ENCODE results near the gene SH3BGRL3.
A peak's percentile ranks its signal among the peaks of the same experiment; 100 is the strongest.
"Not testable (repeated sequence)": the region's sequence is repeated elsewhere in the genome, so short reads cannot be mapped to it uniquely, and the experiment has no call there.

The SH3BGRL3 gene

GRCh38 chr1:26279456-26280332 is at the start of gene SH3BGRL3:
Gene SH3BGRL3, plus strand, starts transcription at chr1:26280086. Its CDS starts 70 bp downstream, at chr1:26280156.
- DNase-seq: peak; percentile 73

DNA sequence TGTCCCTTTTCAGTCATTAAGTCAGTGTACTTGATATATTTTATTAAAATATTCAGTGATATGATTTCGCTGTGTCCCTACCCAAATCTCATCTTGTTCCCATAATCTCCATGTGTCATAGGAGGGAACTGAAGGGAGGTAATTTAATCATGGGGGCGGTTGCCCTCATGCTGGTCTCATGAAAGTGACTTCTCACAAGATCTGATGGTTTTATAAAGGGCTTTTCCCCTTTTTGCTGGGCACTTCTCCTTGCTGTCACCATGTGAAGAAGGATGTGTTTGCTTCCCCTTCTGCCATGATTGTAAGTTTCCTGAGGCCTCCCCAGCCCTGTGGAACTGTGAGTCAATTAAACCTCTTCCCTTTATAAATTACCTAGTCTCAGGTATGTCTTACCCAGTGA is 49.2 kb upstream of the SH3BGRL3 start:
- DNase-seq: not testable (repeated sequence)

- DNase-seq: peak; percentile 98
These were observed 45.8 kb upstream of the SH3BGRL3 start, which contains the start of gene CEP85 for GRCh38 chr1:26233903-26234643. Gene CEP85, plus strand, starts transcription at chr1:26234200. Its CDS starts 5,584 bp downstream, at chr1:26239784.

DNA sequence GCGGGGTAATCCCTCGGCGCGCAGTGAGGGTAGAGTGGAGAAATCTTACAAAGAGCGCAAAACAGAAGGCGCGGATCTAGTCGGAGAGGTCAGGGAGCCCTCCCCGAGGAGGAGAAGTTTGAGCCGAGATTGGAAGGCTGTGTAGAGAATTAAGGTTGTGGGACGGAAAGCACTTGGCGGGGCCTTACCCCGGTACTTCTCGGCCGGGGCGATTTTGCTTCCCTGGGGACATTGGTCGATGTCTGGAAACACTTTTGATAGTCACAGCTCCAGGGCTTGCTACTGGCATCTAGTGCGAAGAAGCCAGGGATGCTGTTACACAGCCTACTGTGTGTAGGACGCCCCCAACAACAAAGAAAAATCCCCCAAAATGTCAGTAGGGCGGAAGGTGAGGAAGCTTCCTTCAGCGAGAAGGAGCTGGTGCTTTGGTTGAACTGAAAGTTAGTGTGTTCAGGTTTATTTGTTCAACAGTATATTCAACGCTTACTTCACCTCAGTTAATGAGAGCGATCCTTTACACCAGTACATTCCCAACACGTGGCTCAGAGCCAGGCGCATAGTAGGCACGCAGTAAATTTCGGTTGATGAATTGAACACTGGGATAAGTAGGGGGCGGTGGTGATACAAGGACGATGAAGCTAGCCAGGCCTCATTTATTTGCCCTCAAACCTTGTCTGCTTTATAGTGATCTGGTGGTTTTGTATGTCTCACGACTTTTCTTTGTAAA is 45.1 kb upstream of the SH3BGRL3 start:
- no peak for DNase-seq

DNA sequence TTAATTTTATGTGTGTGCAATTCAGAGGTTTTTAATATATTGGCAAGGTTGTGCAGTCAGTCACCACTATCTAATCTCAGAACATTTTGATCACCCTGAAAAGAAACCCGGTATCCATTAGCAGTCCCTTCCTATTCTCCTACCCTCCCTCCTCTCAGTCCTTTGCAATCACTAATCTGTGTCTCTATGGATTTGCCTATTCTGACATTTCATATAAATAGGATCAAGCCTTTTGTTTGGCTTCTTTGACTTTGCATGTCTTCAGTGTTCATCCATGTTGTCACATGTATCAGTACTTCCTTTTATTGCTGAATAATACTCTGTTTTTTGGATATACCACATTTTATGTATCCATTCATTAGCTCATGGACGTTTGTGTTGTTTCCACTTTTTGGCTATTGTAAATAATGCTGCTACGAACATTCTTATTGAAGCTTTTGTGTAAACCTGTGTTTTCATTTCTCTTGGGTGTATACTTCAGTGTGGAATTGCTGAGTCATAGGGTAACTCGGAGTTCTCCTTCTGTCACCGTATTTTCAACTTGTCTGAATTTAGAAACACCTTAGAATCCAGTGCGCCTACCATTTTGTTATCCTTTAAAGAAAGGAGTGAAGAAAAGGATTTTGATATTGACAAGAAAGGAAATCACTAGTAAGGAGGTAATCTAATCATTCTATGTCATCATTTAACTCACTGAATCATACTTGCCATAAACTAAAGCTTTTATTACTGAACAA is 42.5 kb upstream of the SH3BGRL3 start:
- DNase-seq: no peak

DNA sequence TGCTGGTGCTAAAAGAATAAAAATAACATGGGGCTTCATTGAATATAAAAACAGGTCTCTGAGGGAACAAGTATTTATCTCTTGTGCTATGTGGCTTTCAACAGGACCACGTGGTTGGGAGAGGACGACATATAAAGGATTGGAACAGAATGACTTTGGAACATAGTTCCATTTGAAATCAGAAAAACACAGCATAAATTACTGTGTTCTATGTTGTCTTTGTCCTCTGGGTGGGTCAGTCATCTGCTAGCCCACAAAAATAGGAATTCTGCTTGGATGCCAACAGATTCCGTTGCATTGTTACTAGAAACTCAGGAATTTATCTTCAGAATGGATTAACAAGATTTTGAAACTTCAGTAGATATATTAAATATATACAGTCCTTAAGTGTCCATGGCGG is 40.0 kb upstream of the SH3BGRL3 start:
- no peak for DNase-seq

DNA sequence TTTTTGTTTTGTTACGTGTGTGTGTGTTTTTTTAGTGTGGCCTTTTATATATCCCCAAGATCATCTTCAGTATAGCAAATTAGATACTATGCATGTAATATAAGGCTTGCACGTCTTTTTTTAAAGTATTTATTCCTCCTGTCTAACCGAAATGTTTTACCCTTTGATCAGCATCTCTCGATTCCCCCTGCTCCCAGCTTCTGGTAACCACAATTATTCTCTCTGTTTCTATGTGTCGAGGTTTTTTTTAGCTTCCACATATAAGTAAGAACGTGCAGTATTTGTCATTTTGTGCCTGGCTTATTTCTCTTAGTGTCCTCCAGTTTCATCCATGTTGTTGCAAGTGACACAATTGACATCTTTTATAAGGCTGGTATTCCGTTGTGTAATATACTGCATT is 27.2 kb upstream of the SH3BGRL3 start:
- no peak for DNase-seq

DNA sequence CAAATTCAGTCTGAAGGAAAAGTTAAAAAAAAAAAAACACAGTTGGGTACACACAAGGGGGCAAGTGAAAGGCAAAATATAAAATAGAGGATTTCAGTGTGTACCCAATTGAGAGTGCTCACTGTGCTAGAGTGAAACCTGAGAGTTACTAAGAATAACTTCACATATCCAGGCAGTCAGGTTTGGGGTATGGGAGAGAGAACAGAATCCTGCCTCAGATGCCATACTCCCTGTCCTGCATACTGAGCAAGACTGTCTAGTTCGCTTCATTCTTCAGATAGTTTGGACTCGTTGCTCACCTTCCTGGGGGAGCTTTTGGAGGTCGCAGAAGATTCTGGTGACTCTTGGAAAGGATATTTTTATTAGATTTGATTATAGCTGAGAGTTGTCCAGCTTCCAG is 25.5 kb upstream of the SH3BGRL3 start:
- DNase-seq: no peak

GRCh38 chr1:26257222-26257621 is 22.7 kb upstream of the SH3BGRL3 start:
- DNase-seq: no peak

GRCh38 chr1:26259005-26259404 is 20.9 kb upstream of the SH3BGRL3 start:
- no peak for DNase-seq

- no peak for DNase-seq
These were observed 20.3 kb upstream of the SH3BGRL3 start for GRCh38 chr1:26259578-26259977.

GRCh38 chr1:26263212-26263611 is 16.7 kb upstream of the SH3BGRL3 start:
- no peak for DNase-seq

DNA sequence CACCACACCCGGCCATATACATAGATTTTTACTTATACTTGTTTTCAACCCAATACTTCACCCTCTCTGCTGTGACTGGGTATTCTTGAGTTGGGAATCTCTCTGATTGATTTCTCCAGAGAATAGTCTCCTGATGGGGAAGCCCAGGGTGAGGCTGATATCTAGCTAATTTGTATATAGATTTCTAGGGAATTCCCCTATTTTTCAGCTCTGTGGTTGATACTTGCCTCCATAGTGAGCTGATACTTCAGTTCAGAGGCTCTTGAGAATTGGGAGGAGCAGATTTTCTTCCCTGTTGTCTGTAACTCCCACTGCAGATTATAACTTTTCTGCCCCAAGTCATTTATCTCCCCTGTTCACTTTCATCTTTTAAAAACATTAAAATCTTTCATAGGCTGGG is 14.5 kb upstream of the SH3BGRL3 start:
- DNase-seq: no peak

- DNase-seq: no peak
These were observed 11.3 kb upstream of the SH3BGRL3 start for GRCh38 chr1:26268290-26269197.

- DNase-seq: no peak
These were observed 10.7 kb upstream of the SH3BGRL3 start for GRCh38 chr1:26269198-26269550.

DNA sequence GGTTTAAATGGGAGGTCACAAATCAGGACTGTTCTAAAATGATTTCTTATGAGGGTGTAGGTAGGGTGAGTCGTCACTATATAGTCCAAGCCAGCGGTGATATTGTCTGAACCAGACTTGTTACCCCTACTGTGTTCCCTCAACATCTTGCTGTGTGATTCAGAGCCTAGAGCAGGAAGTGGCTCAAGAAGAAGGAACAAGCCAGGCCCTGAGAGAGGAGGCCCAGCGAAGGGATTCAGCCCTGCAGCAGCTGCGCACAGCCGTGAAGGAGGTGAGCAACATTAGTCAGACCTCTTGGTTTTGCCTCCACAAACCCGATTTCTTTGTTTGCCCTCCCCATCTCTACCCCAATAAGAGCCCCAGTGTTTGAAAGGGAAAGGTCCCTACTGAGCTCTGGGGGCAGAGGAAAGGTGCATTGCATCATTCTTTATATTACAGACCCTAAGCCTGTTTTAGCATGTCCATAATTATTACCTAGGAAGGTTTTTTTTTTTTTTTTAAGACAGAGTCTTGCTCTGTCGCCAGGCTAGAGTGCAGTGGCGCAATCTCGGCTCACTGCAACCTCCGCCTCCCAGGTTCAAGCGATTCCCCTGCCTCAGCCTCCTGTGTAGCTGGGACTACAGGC is 5.0 kb upstream of the SH3BGRL3 start:
- DNase-seq: peak; percentile 52

DNA sequence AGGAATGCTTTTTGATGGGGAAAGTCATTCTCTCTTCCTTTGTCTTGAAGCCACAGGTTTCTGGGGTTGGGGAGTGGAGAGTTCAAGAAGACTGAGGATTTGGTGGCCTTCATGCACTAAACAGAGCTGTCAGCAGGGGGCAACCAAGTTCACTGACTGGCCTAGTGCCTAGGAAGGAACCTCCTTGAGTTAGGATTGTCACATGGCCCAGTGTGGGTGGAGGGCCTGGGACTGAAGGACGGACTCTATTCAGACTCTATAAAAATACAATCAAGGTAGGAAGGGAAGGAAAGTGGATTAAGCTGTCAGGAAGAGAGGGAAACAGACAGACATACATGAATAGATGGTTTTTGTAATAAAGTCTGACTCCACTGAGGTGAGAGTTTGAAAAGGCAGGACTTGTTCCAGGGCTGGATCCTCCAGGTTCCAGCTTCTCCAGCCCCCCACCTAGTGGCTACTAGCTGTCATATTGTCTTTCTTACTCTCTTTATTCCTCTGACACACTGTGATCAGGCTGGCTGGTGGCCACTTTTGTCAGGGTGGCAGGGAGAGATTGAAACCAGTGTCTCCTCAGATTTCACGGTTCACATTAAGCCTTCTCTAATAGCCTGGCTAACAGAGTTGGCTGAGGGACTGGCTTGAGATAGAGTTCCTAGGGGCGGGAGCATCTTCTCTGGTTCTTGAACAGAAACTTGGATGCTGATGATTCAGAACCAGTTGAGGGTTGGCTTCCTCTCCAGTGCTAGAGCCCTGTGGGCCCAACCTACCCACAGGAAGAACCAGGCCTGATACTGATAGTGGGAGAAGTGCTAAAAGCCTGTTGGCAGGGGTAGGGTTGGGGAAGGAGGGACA is 4.1 kb upstream of the SH3BGRL3 start:
- peak; percentile 74 for DNase-seq

GRCh38 chr1:26276432-26276838 is 3.5 kb upstream of the SH3BGRL3 start:
- DNase-seq: no peak

- no peak for DNase-seq
These were observed 2.6 kb upstream of the SH3BGRL3 start for GRCh38 chr1:26277261-26277661.

- DNase-seq: no peak
These were observed 2.2 kb upstream of the SH3BGRL3 start for GRCh38 chr1:26277719-26278118.

All from NK-92 treated with Interleukin-12 subunit alpha and Interleukin-12 subunit beta, amount 100 ng/mL, for 24 hours (cell line).